Mesenteric fat pad (tissue), 1 donor: ENCODE measurements around the gene PRUNE2. TPM values are rescaled to one million over a fixed set of nuclear protein-coding genes. Genes with fewer than 3 reads are reported as not detected.

ENCODE experiments used
- DNase-seq: peaks from one replicate; pipeline ENCODE4 v3.0.0-alpha.2; 2020; ENCODE audit warnings: low spot score
- total RNA-seq: library from RNA; stranded (reverse); fragmentation: NEBNext Ultra II Directional; extraction: Animal tissue kit (Norgen Biotek cat#: 25700); gene quantifications from one replicate; pipeline ENCODE4 v1.2.1, GENCODE V29; 2021
- donor health status: DM: yes; HTN: yes; CAD: no.

PRUNE2 gene
- total RNA-seq, 1 donor from 2014 or later, result 13.9 TPM

DNA sequence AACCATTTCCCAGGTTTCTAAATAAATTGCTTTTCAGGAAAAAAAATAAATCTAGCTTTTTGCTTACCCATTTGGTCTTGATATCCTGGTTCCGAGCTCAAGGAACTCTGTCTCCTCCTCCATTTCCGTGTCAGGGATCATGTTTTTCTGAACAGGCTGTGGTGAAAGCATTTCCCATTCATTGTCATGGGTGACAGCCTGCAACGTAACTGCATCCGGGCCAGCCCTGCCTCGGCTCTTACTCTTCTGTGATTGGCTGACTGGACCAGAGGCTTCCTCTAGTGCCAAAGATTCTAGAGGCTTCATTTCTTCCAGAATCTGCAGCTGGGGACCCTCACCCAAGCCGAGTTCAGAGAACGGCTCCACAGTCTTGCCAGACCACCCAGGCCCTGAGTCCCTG lies 202.6 kb downstream of the PRUNE2 start:
- no peak for DNase-seq

DNA sequence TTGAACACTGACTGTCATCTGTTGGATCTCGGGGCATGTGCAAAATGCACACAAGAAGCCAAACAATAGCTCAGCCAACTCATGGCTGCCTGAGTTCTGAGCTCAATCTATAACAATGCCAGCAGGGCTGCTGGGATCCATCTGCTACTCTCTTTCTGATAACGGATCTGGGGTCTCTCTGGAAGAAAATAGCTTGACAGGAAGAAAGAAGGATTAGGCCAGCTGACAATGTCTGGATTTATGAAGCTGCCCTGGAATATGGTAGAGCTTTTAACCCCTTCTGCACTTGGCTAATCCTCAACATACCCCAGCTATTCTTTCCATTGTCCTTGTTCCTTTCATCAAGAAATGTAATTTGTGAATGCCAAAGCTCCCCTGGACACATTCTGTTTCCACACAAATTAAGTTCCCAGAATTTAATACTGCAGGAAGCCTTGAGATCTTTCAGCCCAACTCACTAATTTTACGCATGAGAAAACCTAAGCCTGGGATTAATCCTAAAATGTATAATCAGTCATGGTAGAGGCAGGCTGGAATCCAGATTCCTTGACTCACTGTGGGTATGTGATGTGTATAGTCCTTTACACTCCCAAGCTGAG lies 204.4 kb downstream of the PRUNE2 start:
- no peak for DNase-seq

DNA sequence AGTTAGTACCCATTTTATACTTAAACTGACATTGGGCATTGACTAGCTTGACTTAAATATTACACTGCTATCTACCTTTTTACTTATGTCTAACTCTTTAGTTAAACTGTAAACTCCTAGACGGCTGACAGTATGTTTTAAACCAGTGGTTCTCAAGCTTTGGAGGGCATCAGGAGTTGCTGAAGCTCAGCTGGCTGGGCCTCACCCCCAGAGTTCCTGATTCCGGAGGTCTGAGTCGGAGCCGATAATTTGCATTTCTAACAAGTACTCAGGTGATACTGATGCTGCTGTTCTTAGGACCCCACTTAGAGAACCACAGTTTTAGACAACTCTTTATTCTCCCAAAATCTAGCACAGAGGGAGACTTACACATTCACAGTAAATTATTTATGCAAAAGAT lies 205.0 kb downstream of the PRUNE2 start:
- DNase-seq, result no peak

DNA sequence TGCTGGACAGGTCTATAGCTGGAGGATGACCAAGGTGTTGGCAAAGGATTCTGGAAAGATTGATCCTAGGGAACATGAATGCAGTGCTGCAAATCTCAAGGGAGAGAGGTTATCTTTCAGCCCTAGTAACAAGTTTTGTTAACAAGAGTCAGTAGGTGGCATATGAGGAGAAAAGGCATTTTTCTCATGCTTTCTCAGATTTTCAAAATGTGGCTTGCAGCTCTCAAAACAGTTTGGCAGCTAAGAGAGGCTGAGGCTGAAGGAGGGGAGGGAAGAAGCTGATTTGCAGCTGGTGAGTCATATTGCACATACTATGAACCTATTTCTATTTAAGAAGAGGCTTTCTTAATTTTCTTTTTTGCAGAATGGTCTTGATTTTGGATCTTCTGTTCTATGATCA lies 205.9 kb downstream of the PRUNE2 start:
- DNase-seq, result no peak

DNA sequence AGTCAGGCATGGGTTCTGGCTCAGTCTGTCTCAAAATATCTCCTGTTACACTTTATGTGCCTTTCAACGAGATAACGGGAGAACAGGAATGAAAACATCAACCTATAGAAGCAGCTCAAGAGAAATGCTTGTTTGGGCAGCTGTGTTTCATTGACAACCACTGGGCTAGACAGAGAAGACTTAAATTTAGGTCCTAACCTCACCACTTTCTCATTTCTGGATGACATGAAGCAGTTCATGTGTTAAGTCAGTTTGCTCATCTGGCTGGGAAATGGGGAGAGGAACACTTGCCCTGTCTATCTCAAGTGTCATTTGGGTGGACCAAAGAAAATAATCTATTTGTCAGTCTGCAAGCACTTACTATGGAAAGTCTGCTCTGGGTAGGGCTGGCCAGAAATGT lies 208.4 kb downstream of the PRUNE2 start:
- no peak for DNase-seq

DNA sequence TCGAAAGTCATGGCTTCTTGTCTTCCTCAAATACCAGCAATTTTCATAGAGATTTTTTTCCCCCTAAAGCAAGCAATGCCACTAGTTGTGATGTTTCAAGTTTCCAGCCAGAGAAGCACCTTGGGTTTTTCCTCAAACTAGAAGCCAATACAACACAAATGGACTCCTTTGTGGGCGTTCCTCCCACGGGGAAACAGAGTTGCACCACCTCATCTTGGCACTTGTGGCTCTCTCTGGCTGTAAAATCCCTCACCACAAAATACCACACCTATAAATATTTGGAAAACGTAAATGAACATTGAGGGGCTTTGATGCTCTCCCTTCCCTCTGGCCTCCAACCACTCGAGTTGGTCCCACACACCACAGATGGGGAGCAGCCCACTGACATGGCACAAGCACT lies 208.8 kb downstream of the PRUNE2 start:
- no peak for DNase-seq

DNA sequence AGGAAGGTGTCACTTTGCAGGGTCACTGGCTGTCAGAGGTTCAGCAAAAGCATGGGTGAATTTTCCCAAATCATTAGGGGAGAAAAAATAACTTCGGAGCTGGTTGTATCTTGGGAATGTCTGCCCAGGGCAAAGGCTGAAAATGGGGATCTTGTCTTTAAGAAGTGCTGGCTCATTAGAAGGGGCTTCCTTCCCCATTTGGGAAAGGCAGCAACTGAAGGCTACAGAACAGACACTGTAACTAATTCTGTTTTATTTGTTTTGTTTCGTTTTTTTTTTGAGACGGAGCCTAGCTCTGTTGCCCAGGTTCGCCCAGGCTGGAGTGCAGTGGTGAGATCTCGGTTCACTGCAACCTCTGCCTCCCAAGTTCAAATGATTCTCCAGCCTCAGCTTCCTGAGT lies 212.0 kb downstream of the PRUNE2 start:
- DNase-seq, result no peak

DNA sequence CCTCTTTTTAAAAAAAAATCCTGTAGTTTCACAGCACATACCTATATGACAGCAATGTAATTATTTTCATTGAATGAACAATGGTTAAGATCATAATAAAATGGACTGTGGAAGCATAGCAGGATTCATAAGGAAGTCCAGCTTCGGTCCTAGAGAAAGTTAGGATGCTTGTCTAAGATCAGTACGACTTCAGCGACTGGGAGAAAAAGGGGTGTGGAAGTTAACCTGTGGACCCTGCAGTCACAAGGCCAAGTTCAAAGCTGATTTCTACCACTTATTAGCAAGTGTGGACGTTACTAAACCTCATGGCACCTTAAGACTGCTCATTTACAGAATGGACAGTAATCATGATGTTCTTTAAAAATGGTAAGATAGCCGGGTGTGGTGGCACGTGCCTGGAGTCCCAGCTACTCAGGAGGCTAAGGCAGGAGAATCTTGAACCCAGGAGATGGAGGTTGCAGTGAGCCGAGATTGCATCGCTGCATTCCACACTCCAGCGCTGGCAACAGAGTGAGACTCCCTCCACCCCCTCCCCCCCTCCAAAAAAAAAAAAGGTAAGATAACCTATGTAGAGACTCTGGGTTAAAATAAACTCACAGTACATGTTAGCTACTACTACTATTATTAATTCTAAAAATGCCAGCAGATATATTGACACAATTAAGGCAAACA lies 213.3 kb downstream of the PRUNE2 start:
- no peak for DNase-seq

DNA sequence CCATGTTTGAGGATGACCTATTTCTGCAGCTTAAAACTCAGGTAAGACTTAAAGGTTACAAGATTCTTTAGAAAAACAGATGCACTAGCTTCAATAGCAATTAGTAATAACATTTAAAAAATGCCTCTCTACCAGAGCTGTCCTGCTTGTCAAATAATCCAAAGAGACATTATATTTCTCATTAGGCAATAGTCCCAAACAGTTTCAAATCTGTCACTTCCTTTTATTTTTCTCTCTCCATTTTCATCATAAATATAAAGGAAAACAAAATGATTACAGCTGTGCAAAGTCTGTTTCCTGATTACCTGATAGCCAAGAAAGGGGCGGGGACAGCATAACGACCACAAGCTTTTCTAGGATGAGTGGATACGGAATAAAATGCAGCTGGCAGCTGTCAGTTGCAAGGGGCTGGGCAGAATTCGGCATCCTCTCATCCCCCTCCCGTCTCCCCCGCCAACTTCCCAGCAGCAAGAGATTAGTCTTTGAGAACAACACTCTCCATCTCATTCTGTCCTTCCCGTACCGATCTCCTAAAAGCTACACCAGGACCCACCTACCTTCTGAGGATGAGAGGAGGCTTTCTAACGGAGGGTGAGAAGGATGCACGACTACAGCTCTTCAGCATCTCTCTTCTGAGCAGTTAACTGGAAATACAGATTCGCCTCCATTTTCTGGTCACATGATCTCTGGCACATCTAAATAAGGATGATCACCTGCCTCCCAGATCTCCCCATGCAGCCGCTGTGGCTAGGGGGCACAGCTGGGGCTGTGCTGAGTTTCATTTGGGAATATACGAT lies 214.2 kb downstream of the PRUNE2 start:
- no peak for DNase-seq

DNA sequence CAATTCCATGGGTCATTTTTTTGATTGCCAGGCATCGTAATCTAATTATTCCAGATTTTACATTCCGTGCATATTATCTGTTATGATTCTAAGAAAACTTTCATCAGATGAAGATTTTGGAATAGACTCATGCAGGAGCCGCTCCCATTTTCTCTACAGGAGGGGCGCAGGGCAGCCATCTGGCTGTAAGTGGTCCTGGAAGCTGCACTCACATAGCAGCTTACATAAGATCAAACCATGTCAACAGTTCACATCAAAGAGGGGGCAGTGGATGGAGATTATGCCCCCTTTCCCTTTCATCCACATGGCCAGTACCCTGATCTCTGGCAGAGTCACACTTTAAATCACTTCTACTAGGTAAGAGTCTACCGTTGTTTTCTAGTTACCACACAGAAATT lies 214.9 kb downstream of the PRUNE2 start:
- DNase-seq, result no peak

DNA sequence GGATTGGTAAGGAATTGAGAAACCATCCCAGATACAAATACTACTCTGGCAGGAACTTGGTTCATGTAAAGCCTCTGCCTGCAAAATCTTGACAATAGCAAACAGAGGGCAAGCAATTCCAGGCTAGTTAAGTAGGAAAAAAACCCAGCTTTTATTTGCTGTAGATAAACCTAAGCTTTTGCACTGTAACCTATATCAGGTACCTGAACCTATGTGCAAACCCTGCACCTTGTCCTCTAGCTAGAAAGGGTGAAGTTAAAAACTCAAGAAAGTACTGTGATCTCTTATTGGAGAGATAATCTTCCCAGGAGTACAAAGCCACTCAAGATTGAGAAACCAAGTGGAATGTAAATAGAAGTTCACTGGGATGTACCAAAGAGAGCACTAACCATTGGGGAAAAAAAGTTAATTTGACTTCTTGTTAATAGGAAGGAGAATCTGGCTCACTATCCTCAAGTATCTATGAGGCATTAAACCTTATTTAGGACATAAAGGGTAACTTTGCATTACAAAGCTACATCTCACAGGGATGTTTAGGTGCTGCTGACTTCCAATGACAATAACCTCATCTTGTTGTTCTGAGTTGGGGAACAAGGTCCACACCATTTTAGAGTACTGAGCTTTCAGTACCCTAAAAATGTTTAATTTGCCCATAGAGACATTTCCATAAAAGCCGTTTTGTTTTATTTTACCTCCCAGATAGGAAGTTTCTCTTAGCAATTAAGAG lies 215.5 kb downstream of the PRUNE2 start:
- no peak for DNase-seq

DNA sequence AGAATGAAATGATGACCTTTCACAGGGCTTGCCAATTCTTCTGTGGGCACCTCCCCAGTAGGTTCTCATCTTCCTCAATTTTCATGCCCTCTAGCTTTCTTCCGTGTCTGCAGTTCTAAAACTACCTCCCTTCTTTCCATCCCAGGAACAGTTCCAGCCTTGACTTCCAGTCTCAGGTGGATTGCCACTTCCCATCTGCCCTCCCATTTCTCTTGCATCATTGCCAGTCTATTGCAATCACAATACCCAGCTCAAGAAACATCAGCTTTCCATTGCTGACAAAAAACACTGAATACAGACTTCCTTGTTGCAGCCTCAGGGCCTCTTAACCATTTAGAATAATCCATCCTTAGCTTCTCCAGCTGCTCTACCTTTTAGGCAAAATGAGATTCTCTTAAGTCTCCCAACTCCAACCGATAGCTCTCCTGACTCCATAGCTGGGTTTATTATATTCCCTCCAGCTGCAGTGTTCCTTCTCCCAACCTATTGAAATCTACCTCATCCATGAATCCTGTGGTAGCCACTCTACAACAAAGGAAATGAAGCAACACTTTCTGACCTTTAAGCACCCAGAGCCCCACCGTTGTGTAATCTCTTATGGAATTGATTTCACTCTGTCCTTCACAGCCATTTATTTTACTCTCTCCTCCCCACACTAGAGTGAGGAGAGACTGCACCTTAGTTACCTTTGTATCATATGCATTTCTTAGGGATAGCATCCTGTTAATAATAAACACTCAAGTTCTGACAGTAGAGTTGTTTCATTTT lies 217.3 kb downstream of the PRUNE2 start:
- no peak for DNase-seq

DNA sequence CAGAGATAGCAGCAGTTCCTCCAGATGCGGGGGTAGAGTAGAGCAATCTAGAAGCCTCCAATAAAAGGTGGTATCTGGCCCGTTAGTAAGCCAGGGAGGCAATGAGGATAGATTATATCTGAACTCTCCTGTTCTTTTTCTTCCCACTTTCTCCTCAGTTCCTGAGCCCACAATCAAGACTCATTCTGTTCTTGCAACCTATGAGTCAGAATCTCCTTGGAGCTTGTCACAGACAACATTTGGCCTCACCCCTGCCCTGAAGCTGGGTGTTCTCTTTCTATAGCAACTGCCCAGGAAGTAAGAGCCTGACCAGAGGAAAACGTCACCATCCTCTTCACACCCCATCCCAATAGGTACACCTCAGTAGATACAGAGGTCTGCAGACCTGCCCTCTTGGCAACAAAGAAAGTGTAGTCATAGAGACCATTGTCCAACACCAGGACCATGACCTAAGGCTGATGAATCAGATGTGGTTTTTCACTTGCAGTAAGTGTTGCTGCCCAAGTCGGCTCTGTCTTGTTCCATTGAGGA lies 218.0 kb downstream of the PRUNE2 start:
- DNase-seq, result no peak

DNA sequence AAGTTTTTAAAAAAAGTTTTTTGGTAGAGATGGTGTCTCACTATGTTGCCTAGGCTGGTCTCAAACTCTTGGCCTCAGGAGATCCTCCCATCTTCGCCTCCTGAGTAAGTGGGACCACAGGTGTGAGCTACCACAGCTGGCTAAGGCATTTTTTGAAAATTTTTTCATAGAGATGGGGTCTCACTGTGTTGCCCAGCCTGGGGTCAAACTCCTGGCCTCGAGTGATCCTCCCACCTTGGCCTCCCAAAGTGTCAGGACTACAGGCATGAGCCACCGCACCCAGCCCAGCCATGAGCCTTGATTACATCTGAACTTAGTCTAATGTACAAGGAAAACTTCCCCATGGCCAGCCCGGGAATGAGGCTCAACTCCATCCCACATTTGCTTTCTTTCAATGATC lies 219.2 kb downstream of the PRUNE2 start:
- DNase-seq, result no peak

DNA sequence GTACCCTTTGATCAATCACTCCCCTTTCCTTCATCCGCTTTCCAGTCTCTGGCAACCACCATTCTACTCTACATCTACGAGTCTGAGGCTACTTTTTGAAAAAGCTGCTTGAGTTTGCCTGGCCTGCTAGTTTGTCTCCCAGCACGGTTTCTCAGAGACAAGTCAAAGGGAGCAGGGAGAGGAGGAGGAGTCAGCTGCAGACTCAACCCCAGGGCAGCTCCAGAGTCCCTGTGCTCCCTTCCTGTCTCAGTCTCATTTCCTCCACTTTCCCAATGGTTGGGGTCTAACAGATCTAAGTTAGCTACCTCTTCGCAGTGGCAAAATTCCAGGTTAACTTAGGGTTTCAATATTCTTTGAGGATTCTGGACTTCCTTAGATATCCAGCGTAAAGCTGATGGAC lies 221.7 kb downstream of the PRUNE2 start:
- no peak for DNase-seq

DNA sequence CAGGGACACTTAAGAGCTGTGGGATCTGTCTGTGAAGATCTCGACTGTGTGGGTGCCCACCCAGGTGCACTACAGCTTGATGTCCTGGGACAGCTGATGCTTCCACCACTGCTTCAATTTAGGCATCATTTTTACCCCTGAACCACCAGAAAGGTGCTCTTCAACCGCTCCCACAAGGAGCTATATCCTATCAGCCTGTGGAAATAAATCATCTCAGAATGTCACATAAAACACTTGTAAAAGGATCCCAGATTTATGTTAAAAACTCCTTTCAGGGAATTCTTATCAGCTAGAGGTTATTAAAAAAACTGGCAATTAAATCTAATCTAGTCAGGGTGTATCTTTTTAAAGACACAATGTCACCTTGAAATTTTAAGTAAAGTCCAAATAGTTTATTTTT lies 224.4 kb downstream of the PRUNE2 start:
- no peak for DNase-seq

DNA sequence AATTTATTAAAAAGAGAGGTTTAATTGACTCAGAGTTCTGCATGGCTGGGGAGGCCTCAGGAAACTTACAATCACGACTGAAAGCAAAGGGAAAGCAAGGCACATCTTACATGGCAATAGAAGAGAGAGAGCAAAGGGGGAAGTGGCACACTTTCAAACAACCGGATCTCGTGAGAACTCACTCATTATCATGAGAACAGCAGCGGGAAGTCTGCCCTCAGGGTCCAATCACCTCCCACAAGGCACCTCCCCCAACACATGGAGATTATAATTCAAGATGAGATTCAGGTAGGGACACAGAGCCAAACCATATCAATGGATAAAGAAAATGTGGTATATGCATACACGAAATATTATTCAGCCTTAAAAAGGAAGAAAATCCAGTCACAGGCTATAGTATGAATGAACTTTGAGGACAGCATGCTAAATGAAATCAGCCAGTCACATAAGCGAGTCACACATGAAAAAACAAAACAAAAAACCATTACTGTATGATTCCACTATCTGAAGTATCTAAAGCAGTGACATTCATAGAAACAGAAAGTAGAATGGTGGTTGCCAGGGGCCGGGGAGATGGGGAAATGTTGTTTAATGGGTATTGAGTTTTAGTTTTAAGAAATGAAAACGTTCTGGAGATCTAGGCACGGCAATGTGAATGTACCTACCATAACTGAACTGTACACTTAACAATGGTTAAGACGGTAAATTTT lies 225.0 kb downstream of the PRUNE2 start:
- no peak for DNase-seq

DNA sequence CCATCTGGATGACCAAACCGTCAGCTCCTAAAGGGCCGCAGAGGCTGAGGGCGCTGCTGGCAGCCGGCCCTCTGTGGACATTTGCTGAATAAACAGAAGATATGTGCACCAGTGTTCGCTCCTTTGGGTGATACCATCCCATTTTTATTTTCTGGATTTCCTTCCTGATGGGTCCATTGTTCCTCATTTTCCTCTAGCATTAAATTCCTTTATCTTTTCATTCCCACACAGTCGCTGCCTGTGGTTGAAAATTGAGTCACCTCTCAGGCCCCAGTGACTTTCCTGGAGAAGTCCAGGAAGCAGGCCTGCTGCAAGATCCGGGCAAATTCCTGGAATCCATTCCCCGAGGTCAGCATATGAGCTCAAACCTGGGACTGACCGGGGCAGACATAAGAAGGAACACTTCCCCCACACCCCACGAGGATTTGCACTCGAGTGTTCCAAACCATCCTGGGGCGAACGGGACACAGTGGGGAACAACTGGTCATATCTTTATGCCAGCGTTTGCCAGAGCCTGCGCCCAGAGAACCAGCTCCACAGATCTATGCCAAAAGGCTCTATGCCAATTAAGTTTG lies 228.3 kb downstream of the PRUNE2 start:
- no peak for DNase-seq

DNA sequence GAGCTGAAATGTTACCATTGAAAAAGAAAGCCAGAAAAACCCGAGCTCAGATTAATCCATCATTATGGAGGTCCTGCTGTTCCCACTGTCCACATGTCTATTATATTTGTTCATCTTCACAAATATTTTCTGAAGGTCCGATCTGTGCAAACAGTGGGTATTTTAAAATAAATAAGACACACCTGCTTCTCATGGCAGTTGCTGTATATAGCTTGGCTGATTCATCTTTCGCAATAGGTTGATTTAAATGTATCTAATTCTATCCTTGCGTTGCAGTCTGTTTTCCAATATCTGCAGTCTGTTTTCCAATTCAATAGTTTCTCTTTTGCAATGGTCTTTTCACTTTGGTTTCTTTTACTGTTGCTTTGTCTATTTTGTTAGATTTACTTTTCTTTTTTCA lies 229.1 kb downstream of the PRUNE2 start:
- DNase-seq, result no peak

DNA sequence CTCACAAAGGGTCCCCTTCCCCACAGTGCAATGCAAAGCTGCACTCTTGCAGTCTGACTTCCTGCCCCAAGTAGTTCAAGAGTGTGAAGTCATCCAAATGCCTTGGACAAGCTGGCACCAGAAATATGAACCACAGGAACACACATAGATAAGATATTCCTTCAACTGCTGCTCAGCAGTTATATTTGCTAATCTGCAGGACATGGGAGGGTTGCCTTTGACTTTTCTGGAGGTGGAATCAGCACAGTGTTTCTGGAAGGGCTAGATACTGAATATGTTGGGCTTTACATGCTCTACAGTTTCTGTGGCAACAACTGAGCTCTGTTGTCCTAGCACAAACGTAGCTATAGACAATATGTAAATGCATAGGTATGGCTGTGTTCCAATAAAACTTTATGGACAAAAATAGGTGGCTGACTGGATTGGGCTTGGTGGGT lies 238.4 kb downstream of the PRUNE2 start:
- DNase-seq, result no peak
